Right lobe of liver (tissue), 4 donors: ENCODE measurements around the gene VAMP5.

Experiments
- POLR2A ChIP-seq: fragments of 450-650 bp; IDR thresholded peaks from one replicate; pipeline ENCODE4 v1.6.1; 2017; ENCODE audit warnings: antibody characterized with exemption, mild to moderate bottlenecking
- TF ChIP-seq, protein P1 (sequence below), 4 donors: fragments of 200-600 bp in 3 of 4; fragments of 450-650 bp in 1 of 4; IDR thresholded peaks; one replicate each; pipeline versions ENCODE4 v1.5.1 to v1.8.0; 2016 to 2022; ENCODE audit warnings: antibody characterized with exemption in 4 of 4, mild to moderate bottlenecking in 2 of 4
- donor health status: DM: no; HTN: no; CAD: no.
- donor health status: DM: no; HTN: no; CAD: no.
- donor health status: DM: no; HTN: yes; CAD: no.

DNA sequence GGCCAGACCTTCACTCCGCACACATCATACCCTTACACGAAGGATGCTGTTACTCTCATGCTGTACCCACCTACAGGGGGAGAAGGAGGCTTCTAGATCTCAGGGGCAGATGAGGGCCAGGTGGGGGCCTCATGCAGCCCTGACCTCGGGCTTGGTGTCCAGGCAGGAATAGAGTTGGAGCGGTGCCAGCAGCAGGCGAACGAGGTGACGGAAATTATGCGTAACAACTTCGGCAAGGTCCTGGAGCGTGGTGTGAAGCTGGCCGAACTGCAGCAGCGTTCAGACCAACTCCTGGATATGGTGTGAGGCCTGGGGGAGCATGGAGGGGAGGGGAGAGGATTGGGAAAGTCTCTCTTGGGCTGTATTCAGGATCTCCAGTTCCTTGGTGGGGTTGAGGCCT, 7.3 kb downstream of the VAMP5 start:
- TF ChIP-seq POLR2A, result no peak
- TF ChIP-seq, protein P1, sequence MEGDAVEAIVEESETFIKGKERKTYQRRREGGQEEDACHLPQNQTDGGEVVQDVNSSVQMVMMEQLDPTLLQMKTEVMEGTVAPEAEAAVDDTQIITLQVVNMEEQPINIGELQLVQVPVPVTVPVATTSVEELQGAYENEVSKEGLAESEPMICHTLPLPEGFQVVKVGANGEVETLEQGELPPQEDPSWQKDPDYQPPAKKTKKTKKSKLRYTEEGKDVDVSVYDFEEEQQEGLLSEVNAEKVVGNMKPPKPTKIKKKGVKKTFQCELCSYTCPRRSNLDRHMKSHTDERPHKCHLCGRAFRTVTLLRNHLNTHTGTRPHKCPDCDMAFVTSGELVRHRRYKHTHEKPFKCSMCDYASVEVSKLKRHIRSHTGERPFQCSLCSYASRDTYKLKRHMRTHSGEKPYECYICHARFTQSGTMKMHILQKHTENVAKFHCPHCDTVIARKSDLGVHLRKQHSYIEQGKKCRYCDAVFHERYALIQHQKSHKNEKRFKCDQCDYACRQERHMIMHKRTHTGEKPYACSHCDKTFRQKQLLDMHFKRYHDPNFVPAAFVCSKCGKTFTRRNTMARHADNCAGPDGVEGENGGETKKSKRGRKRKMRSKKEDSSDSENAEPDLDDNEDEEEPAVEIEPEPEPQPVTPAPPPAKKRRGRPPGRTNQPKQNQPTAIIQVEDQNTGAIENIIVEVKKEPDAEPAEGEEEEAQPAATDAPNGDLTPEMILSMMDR (IDR thresholded peaks at IDR 0.05), result no peak
